GM20000 (cell line): ENCODE data around the gene CHD6.

Experiments used
- DNase-seq: peaks from one replicate; pipeline ENCODE4 v3.0.0; 2012; ENCODE audit warnings: low spot score
- CTCF ChIP-seq: IDR thresholded peaks from 2 replicates; pipeline ENCODE4 v1.5.1; 2012; ENCODE audit warnings: mild to moderate bottlenecking, control low read depth; ENCODE audit errors: extremely low read depth, missing control alignments

The CHD6 gene

DNA sequence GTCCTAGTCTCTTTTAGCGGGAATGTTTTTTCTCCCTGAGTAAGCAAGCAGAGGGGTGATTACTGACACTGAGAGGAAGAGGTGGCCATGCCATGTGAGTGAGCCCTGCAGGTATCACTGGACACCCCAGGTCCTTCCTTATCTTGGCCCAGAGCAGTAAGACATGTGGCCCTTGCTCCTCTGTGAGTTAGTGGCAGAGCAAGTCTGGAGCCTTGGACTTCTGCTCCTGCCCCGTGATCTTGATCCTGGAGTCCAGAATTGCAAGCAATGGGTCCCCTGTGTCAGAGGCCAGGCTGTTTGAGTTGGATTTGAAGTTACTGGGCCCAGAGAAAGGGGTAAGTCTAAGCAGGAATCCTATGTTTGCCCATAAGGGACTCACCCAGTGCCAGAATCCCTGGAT is 159.4 kb downstream of the CHD6 start:
- TF ChIP-seq CTCF = no peak

DNA sequence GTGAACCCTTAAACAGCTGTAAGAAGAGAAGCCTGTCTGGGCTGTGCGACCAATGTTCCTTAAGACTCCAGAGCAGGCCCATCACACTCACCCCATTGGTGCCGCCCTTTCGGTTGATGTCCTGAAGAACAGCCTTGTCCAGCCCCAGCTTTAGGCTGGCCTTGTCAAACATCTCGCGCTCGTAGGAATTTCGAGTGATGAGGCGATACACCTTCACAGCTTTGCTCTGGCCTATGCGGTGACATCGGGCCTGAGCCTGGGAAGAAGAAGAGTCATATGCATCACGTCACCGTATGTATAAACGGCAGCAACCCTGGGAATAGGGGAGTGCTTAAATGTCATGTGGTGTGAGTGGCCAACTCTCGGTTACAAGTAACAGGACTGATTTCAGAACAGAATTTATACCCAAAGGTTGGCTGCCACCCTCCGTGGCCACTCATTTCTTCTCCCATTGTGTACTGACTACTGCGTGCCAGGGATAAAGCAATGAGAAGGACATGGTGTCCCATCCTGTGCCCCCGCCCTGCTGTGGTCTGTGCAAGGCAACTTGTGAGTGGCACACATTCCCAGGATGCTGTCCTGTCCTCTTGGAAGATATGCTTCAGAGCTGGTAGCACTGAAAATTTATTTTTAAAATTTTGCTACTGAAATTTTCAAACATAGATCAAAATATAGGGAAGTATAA is 160.9 kb downstream of the CHD6 start:
- no peak for DNase-seq
- TF ChIP-seq CTCF = no peak

More for the DNA sequence above, 159.4 kb downstream of the CHD6 start:
- no peak for DNase-seq

GRCh38 chr20:41456351-41456750 is 161.8 kb downstream of the CHD6 start:
- DNase-seq = no peak

DNA sequence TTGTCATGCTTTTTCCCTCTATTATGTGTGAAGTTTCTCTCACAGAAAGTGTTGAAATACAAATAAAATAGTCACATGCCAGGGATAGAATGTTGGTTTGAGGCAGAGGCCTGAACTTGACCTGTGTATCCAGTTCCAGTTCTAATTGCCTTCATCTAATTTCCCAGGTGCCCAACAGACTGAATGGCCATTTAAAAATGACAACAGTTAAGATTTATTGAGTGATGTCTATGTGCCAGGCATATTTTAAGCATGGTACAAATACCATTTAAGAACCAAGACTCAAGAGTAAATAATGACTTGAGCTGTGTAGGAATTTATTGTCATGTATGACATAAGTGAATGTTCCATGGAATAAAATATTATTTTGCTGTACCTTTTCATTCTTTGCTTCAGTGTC is 163.9 kb downstream of the CHD6 start:
- TF ChIP-seq CTCF = no peak
- DNase-seq = no peak

More at GRCh38 chr20:41456351-41456750, 161.8 kb downstream of the CHD6 start:
- no peak for TF ChIP-seq CTCF

DNA sequence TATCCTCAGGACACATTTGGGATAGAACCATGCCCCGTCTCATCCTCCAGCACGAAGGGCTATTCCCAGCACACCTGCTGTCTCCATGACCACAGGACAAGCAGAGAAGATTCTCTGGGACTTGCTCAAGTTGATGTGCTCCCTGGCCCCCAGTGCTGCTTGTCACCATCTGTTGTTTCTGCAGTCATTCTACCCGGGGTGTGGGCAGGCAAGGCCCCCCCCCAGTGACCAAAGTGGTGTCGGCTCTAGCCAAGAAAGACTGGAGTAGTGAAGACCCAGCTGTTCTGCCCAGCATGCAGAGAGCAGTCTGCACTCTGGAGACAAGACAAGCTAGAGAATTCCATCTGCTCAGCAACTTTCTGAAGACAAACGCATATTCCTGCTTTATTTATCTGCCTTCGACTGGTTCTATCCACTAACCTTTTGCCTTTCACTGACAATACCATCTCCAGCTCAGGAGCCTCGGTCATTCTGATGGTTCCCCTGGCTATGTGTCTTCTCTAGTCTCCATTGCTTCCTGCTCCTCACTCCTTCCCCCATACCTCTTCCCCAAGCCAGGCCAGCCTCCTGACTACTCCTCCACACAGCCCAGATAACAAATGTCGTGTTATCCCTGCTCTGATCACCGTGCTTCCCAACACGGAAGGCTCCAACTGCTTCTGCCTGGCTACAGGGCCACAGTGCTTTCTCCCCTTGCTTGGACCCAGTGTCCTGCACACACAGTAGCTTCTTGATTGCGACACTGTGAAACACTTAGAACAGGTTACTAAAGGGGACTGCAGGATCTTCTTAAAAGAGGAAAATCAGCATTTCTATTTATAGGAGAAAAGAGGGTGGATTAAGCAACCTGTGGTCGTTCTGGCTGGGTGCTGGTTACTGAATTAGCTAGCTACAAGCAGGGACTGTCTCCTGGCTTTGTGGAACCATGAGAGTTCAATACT is 164.9 kb downstream of the CHD6 start:
- no peak for DNase-seq
- TF ChIP-seq CTCF = no peak

DNA sequence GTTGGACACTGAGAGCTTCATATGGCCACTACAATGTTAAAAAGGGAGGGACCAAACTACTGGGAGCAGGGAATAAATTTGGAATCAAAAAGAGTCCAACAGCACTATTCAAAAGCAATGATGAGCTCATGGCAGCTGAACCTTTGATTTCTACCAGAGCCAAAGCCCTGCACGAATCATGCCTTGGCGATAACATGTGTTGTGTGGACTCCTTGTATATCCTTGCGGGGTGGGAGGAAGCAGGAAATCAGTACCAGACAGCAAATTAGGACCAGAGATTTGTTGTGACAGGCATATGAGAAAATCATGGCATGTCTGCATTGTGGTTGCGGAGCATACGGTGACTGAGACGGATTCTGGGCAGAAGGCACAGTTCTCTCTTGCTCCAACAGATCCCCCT is 166.0 kb downstream of the CHD6 start:
- DNase-seq = no peak
- no peak for TF ChIP-seq CTCF

GRCh38 chr20:41447006-41447405 is 171.2 kb downstream of the CHD6 start:
- no peak for TF ChIP-seq CTCF
- no peak for DNase-seq
